IMR-90 (cell line): Measurements from ENCODE around the gene CDC73. TPM values are rescaled to one million over a fixed set of nuclear protein-coding genes. Genes with fewer than 3 reads are reported as not detected.

Experiments
- ATAC-seq: fragments of 200-7000 bp; cut with Tn5 transposase; 2 replicates; pipeline ENCODE4 v1.9.1; 2020; ENCODE audit warnings: low read depth, mild to moderate bottlenecking, moderate library complexity
- BruUV-seq: library from RNA; stranded (reverse); fragments of 400-500 nt; replicated peaks from 2 replicates; lab custom pipeline; 2021; lab: Mats Ljungman, UMichigan
- CTCF ChIA-PET: fragments of 300-600 bp; formaldehyde crosslinking; extraction: SDS; loops from one replicate; lab custom pipeline; 2021; ENCODE audit warnings: antibody characterized with exemption; lab: Yijun Ruan, JAX
- POLR2A ChIA-PET: fragments of 300-600 bp; sonication (Branson Sonifier 250); formaldehyde crosslinking; loops from one replicate; lab custom pipeline; 2022; ENCODE audit warnings: antibody characterized with exemption; ENCODE audit not compliant: unreplicated experiment; lab: Charles Lee
- DNase-seq: peaks from one replicate; pipeline ENCODE4 v3.0.0; 2013
- H2AFZ ChIP-seq: replicated peaks from 2 replicates; pipeline ENCODE3; 2013; ENCODE audit warnings: low read length, mild to moderate bottlenecking; ENCODE audit not compliant: poor library complexity
- H2AK5ac ChIP-seq: 2 replicates; pipeline ENCODE4 v1.6.1; 2013; ENCODE audit warnings: low read depth, low read length, inconsistent platforms
- H2AK9ac ChIP-seq: replicated peaks from 2 replicates; pipeline ENCODE3; 2013; ENCODE audit warnings: mild to moderate bottlenecking, low read depth, low read length, moderate library complexity; ENCODE audit not compliant: poor library complexity
- H2BK120ac ChIP-seq: 2 replicates; pipeline ENCODE4 v1.6.1; 2013; ENCODE audit warnings: low read depth, low read length, inconsistent platforms
- H2BK15ac ChIP-seq: 3 replicates; pipeline ENCODE4 v1.6.1; 2013; ENCODE audit warnings: low read depth, low read length, inconsistent platforms
- H2BK20ac ChIP-seq: 2 replicates; pipeline ENCODE4 v1.6.1; 2013; ENCODE audit warnings: low read depth, mild to moderate bottlenecking, inconsistent platforms, low read length, moderate library complexity
- H2BK5ac ChIP-seq: 2 replicates; pipeline ENCODE4 v1.6.1; 2013; ENCODE audit warnings: mild to moderate bottlenecking, low read depth, low read length, inconsistent platforms; ENCODE audit not compliant: poor library complexity, severe bottlenecking
- H3K14ac ChIP-seq: replicated peaks from 2 replicates; pipeline ENCODE4 v1.6.1; 2013; ENCODE audit warnings: low read depth, low read length, inconsistent platforms
- H3K18ac ChIP-seq: 2 replicates; pipeline ENCODE4 v1.6.1; 2013; ENCODE audit warnings: low read depth, low read length, control low read depth
- H3K23ac ChIP-seq: 2 replicates; pipeline ENCODE4 v1.6.1; 2013; ENCODE audit warnings: low read depth, low read length, inconsistent platforms
- H3K27ac ChIP-seq: 2 replicates; pipeline ENCODE4 v1.5.1; 2013; ENCODE audit warnings: mild to moderate bottlenecking, control low read depth, low read length; ENCODE audit not compliant: insufficient read depth
- H3K27me3 ChIP-seq: 2 replicates; pipeline ENCODE4 v1.6.1; 2013; ENCODE audit warnings: low read length; ENCODE audit not compliant: control insufficient read depth, insufficient read depth
- H3K36me3 ChIP-seq: 2 replicates; pipeline ENCODE4 v1.6.1; 2013; ENCODE audit warnings: low read length, mixed read lengths; ENCODE audit not compliant: control insufficient read depth, insufficient read depth
- H3K4ac ChIP-seq: 2 replicates; pipeline ENCODE4 v1.6.1; 2013; ENCODE audit warnings: low read depth, low read length, inconsistent platforms
- H3K4me1 ChIP-seq: 2 replicates; pipeline ENCODE4 v1.6.1; 2013; ENCODE audit warnings: low read length, mixed read lengths; ENCODE audit not compliant: control insufficient read depth, insufficient read depth
- H3K4me2 ChIP-seq: 2 replicates; pipeline ENCODE4 v1.6.1; 2013; ENCODE audit warnings: low read depth, mild to moderate bottlenecking, control low read depth, low read length, moderate library complexity
- H3K4me3 ChIP-seq: 2 replicates; pipeline ENCODE4 v1.5.1; 2013; ENCODE audit warnings: low read depth, mild to moderate bottlenecking, control low read depth, low read length, moderate library complexity; ENCODE audit not compliant: insufficient read depth
- H3K56ac ChIP-seq: 2 replicates; pipeline ENCODE4 v1.6.1; 2013; ENCODE audit warnings: low read length, inconsistent platforms; ENCODE audit not compliant: insufficient read depth; ENCODE audit errors: extremely low read depth
- H3K79me1 ChIP-seq, 2 experiments: 2 replicates each; pipeline ENCODE4 v1.6.1; 2013; ENCODE audit warnings: low read length in 2 of 2, inconsistent platforms in 1 of 2, low read depth in 1 of 2
- H3K9ac ChIP-seq: 2 replicates; pipeline ENCODE4 v1.6.1; 2013; ENCODE audit warnings: low read depth, low read length, control low read depth
- H3K9me1 ChIP-seq: 2 replicates; pipeline ENCODE4 v1.6.1; 2013; ENCODE audit warnings: low read length, inconsistent platforms; ENCODE audit not compliant: insufficient read depth
- H3K9me3 ChIP-seq: 2 replicates; pipeline ENCODE4 v1.6.1; 2013; ENCODE audit warnings: low read length; ENCODE audit not compliant: control insufficient read depth, insufficient read depth
- H4K20me1 ChIP-seq: 2 replicates; pipeline ENCODE4 v1.6.1; 2013; ENCODE audit warnings: low read length, inconsistent platforms; ENCODE audit not compliant: insufficient read depth
- H4K5ac ChIP-seq: 2 replicates; pipeline ENCODE4 v1.6.1; 2013; ENCODE audit warnings: mild to moderate bottlenecking, low read depth, low read length, control low read depth
- H4K8ac ChIP-seq, 2 experiments: 2 replicates each; pipeline ENCODE4 v1.6.1; 2013; ENCODE audit warnings: low read depth in 2 of 2, low read length in 2 of 2, control low read depth in 1 of 2, inconsistent platforms in 1 of 2
- H4K91ac ChIP-seq: 2 replicates; pipeline ENCODE4 v1.6.1; 2013; ENCODE audit warnings: low read depth, low read length, inconsistent platforms; ENCODE audit not compliant: insufficient read depth
- BHLHE40 ChIP-seq: fragments of 150-350 bp; IDR thresholded peaks from 2 replicates; pipeline ENCODE4 v1.6.1; 2016; ENCODE audit warnings: mild to moderate bottlenecking, low read depth, low read length
- CEBPB ChIP-seq: IDR thresholded peaks from 2 replicates; pipeline ENCODE4 v1.6.1; 2012; ENCODE audit warnings: low read depth, low read length, improper control_type of control experiment
- CHD1 ChIP-seq: IDR thresholded peaks from 2 replicates; pipeline ENCODE4 v1.6.1; 2012; ENCODE audit warnings: low read depth, low read length, improper control_type of control experiment
- ELK1 ChIP-seq: fragments of 150-350 bp; IDR thresholded peaks from 2 replicates; pipeline ENCODE4 v1.6.1; 2016; ENCODE audit warnings: low read depth, mild to moderate bottlenecking, low read length, moderate library complexity, borderline replicate concordance
- MAFK ChIP-seq: IDR thresholded peaks from 2 replicates; pipeline ENCODE4 v1.6.1; 2012; ENCODE audit warnings: low read depth, low read length, improper control_type of control experiment
- POLR2A ChIP-seq: IDR thresholded peaks from 2 replicates; pipeline ENCODE4 v1.6.1; 2012; ENCODE audit warnings: mild to moderate bottlenecking, low read depth, low read length
- RAD21 ChIP-seq: IDR thresholded peaks from 2 replicates; pipeline ENCODE4 v1.6.1; 2012; ENCODE audit warnings: low read length, improper control_type of control experiment
- RFX5 ChIP-seq: IDR thresholded peaks from 2 replicates; pipeline ENCODE4 v1.8.0; 2012; ENCODE audit warnings: low read depth, mild to moderate bottlenecking, low read length, moderate library complexity
- SMC3 ChIP-seq: fragments of 150-350 bp; IDR thresholded peaks from 2 replicates; pipeline ENCODE4 v1.6.1; 2016; ENCODE audit warnings: low read depth, mild to moderate bottlenecking, antibody characterized with exemption, low read length, moderate library complexity
- WGBS, 2 experiments: methylation state at CpG; one replicate each; pipeline versions ENCODE4 v1.1.5 to v1.1.7; 2013; ENCODE audit warnings: missing lambda C conversion rate in 2 of 2; ENCODE audit not compliant: insufficient read length in 1 of 2; ENCODE audit errors: extremely low coverage in 2 of 2; 5-methylcytosine and 5-hydroxymethylcytosine counted together
- dilution Hi-C: fragments of 300-500 bp; cut with HindIII; formaldehyde crosslinking; loops from one replicate; pipeline ENCODE4 v1.14.3; 2018; ENCODE audit warnings: low sequenced_read_pairs; ENCODE audit not compliant: unreplicated experiment
- in situ Hi-C: fragments of 300-500 bp; cut with MboI; formaldehyde crosslinking; loops from 3 replicates; pipeline ENCODE4 v1.14.3; 2019; ENCODE audit warnings: low sequenced_read_pairs, inconsistent platforms, mixed read lengths
- intact Hi-C: fragments of 100-400 bp; cut with micrococcal nuclease; formaldehyde crosslinking; loops from 2 replicates; pipeline ENCODE4 v1.10.0; 2022
- polyA plus RNA-seq, 3 experiments: library from polyadenylated mRNA; depleted of rRNA; stranded (reverse); fragments of >200 nt; gene quantifications; 2 replicates each; pipeline ENCODE4 v1.2.3, GENCODE V29; 2012; ENCODE audit warnings: low replicate concordance in 1 of 3
- total RNA-seq: library from RNA; depleted of rRNA; stranded (reverse); fragments of >200 nt; gene quantifications from 2 replicates; pipeline ENCODE4 v1.2.3, GENCODE V29; 2012
- TF ChIP-seq, protein P1 (sequence below): conservative IDR thresholded peaks from 2 replicates; pipeline ENCODE4 v1.5.1; 2012; ENCODE audit warnings: mild to moderate bottlenecking, low read depth, low read length, improper control_type of control experiment
- TF ChIP-seq, protein P2 (sequence below): fragments of 150-350 bp; IDR thresholded peaks from 2 replicates; pipeline ENCODE4 v1.6.1; 2017; ENCODE audit warnings: mild to moderate bottlenecking, antibody characterized with exemption, low read length, low read depth

Gene CDC73
- total and polyA plus RNA-seq, 2 of the 4 experiments (the other 2 are of a cell fraction): 22.1 to 29.6 TPM

- intact Hi-C loops: no loop called here
- no peak overlapping the region for H3K14ac ChIP-seq
- H3K9me3 ChIP-seq: no peaks in the 10 kb centered on the region
- TF ChIP-seq SMC3 (no peak), ELK1 (no peak), BHLHE40 (no peak), RAD21 (no peak), POLR2A (no peak), CEBPB (no peak), RFX5 (no peak), MAFK (no peak), CHD1 (no peak)
- TF ChIP-seq, protein P1, sequence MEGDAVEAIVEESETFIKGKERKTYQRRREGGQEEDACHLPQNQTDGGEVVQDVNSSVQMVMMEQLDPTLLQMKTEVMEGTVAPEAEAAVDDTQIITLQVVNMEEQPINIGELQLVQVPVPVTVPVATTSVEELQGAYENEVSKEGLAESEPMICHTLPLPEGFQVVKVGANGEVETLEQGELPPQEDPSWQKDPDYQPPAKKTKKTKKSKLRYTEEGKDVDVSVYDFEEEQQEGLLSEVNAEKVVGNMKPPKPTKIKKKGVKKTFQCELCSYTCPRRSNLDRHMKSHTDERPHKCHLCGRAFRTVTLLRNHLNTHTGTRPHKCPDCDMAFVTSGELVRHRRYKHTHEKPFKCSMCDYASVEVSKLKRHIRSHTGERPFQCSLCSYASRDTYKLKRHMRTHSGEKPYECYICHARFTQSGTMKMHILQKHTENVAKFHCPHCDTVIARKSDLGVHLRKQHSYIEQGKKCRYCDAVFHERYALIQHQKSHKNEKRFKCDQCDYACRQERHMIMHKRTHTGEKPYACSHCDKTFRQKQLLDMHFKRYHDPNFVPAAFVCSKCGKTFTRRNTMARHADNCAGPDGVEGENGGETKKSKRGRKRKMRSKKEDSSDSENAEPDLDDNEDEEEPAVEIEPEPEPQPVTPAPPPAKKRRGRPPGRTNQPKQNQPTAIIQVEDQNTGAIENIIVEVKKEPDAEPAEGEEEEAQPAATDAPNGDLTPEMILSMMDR: no peak
- TF ChIP-seq, protein P2, sequence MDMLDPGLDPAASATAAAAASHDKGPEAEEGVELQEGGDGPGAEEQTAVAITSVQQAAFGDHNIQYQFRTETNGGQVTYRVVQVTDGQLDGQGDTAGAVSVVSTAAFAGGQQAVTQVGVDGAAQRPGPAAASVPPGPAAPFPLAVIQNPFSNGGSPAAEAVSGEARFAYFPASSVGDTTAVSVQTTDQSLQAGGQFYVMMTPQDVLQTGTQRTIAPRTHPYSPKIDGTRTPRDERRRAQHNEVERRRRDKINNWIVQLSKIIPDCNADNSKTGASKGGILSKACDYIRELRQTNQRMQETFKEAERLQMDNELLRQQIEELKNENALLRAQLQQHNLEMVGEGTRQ: no peak
- H3K27me3 ChIP-seq: no peaks in the 10 kb centered on the region
- no peak for ATAC-seq
- no CpG with 5 or more reads among the region's 4 CpGs for WGBS, 2 experiments
- CTCF ChIA-PET: no interaction called here
- no peak overlapping the region for H3K56ac ChIP-seq
- no peak overlapping the region for H3K27ac ChIP-seq
- no peak overlapping the region for H4K5ac ChIP-seq
- in situ Hi-C loops: loop anchor here (25.0 kb wide), 2 partner anchors 362 to 1087 kb away; no protein-coding TSS in a partner anchor
- H3K9ac ChIP-seq: no peak overlapping the region
- H3K18ac ChIP-seq: no peak overlapping the region
- no peaks in the 10 kb centered on the region for H4K20me1 ChIP-seq
- H4K91ac ChIP-seq: no peak overlapping the region
- no peak overlapping the region for H2AK9ac ChIP-seq
- H2BK120ac ChIP-seq: no peak overlapping the region
- no peaks in the 10 kb centered on the region for H3K4me1 ChIP-seq
- dilution Hi-C loops: no loop called here
- no peaks in the 10 kb centered on the region for H3K9me1 ChIP-seq
- POLR2A ChIA-PET: no interaction called here
- no peak overlapping the region for H3K23ac ChIP-seq
- no TSS peak for BruUV-seq
- H2BK5ac ChIP-seq: no peak overlapping the region
- no peak overlapping the region for H2BK15ac ChIP-seq
- H2BK20ac ChIP-seq: no peak overlapping the region
- H3K4me3 ChIP-seq: no peak overlapping the region
- peaks cover 5% of the 10 kb centered on the region for H3K36me3 ChIP-seq
- DNase-seq: no peak
- no peak overlapping the region for H2AFZ ChIP-seq
- no peak overlapping the region for H4K8ac ChIP-seq
- H3K79me1 ChIP-seq: peaks cover 27 to 28% of the 10 kb centered on the region in 2 experiments
- no peak overlapping the region for H3K4me2 ChIP-seq
- H3K4ac ChIP-seq: no peak overlapping the region
- no peak overlapping the region for H2AK5ac ChIP-seq
Measured at GRCh38 chr1:193199940-193200339, 78.1 kb downstream of the CDC73 start.
